Transverse colon (tissue), 3 donors: Measurements from ENCODE around the gene PTPRZ1.

Source experiments
- EP300 ChIP-seq: sonication (generic); formaldehyde crosslinking; IDR thresholded peaks from one replicate; pipeline ENCODE4 v1.6.1; 2017; ENCODE audit warnings: antibody characterized with exemption, low read depth
- POLR2A ChIP-seq: fragments of 450-650 bp; IDR thresholded peaks from one replicate; pipeline ENCODE4 v1.6.1; 2016; ENCODE audit warnings: antibody characterized with exemption, mild to moderate bottlenecking, moderate library complexity
- TF ChIP-seq, protein P1 (sequence below), 5 experiments: fragments of 200-600 bp in 3 of 5; fragments of 450-650 bp in 2 of 5; sonication (generic) in 3 of 5; IDR thresholded peaks; 1 replicate in 2 of 5; 2 replicates in 3 of 5; pipeline ENCODE4 v1.5.1; 2016 to 2017; ENCODE audit warnings: antibody characterized with exemption in 5 of 5, inconsistent platforms in 3 of 5, mild to moderate bottlenecking in 2 of 5, moderate library complexity in 1 of 5

GRCh38 chr7:121875203-121875602 lies 2.2 kb downstream of the PTPRZ1 start:
- TF ChIP-seq, protein P1, sequence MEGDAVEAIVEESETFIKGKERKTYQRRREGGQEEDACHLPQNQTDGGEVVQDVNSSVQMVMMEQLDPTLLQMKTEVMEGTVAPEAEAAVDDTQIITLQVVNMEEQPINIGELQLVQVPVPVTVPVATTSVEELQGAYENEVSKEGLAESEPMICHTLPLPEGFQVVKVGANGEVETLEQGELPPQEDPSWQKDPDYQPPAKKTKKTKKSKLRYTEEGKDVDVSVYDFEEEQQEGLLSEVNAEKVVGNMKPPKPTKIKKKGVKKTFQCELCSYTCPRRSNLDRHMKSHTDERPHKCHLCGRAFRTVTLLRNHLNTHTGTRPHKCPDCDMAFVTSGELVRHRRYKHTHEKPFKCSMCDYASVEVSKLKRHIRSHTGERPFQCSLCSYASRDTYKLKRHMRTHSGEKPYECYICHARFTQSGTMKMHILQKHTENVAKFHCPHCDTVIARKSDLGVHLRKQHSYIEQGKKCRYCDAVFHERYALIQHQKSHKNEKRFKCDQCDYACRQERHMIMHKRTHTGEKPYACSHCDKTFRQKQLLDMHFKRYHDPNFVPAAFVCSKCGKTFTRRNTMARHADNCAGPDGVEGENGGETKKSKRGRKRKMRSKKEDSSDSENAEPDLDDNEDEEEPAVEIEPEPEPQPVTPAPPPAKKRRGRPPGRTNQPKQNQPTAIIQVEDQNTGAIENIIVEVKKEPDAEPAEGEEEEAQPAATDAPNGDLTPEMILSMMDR (IDR thresholded peaks at IDR 0.05): no peak
- TF ChIP-seq POLR2A (no peak), EP300 (no peak)
